K562 (cell line): ENCODE measurements around the gene ULK1. TPM values are rescaled to one million over a fixed set of nuclear protein-coding genes. Genes with fewer than 3 reads are reported as not detected.

Source experiments
- ARNT ChIP-seq, 2 experiments: fragments of 450-650 bp; IDR thresholded peaks; 2 replicates each; pipeline ENCODE4 v1.6.1; 2016; ENCODE audit warnings: mild to moderate bottlenecking in 1 of 2
- CAMTA2 ChIP-seq: fragments of 250-450 bp; sonication (Bioruptor Pico); conservative IDR thresholded peaks from 2 replicates; pipeline ENCODE4 v1.5.1; 2022
- CSDE1 ChIP-seq, 2 experiments: fragments of 450-650 bp; IDR thresholded peaks; 2 replicates each; pipeline ENCODE4 v1.6.1; 2016; ENCODE audit warnings: mild to moderate bottlenecking in 1 of 2
- CUX1 ChIP-seq: fragments of 200-800 bp; sonication (Bioruptor generic); IDR thresholded peaks from 2 replicates; pipeline ENCODE4 v1.6.1; 2016; ENCODE audit warnings: missing genetic modification characterization, missing compliant biosample characterization
- DPF2 ChIP-seq: fragments of 450-650 bp; IDR thresholded peaks from 2 replicates; pipeline ENCODE4 v1.6.1; 2016
- EP400 ChIP-seq: fragments of 450-650 bp; IDR thresholded peaks from 2 replicates; pipeline ENCODE4 v1.6.1; 2017; ENCODE audit warnings: antibody characterized with exemption, mild to moderate bottlenecking, moderate library complexity
- HEY1 ChIP-seq: fragments of 250-450 bp; sonication (Bioruptor Pico); IDR thresholded peaks from 2 replicates; pipeline ENCODE4 v1.5.0; 2020; ENCODE audit warnings: mild to moderate bottlenecking, moderate library complexity, borderline replicate concordance
- HNRNPH1 ChIP-seq: fragments of 200-400 bp; formaldehyde crosslinking; optimal IDR thresholded peaks from 2 replicates; pipeline ENCODE3; 2017; ENCODE audit warnings: low read depth, mild to moderate bottlenecking, low read length, moderate library complexity
- IFI16 ChIP-seq: fragments of 250-450 bp; sonication (Bioruptor Pico); IDR thresholded peaks from 2 replicates; pipeline ENCODE4 v2.1.2; 2022; ENCODE audit warnings: mild to moderate bottlenecking, inconsistent platforms
- NCOR1 ChIP-seq: fragments of 450-650 bp; IDR thresholded peaks from 2 replicates; pipeline ENCODE4 v1.6.1; 2016; ENCODE audit warnings: mild to moderate bottlenecking, moderate library complexity
- PKNOX1 ChIP-seq: fragments of 450-650 bp; IDR thresholded peaks from 2 replicates; pipeline ENCODE4 v1.6.1; 2016
- SMAD2 ChIP-seq: fragments of 150-350 bp; IDR thresholded peaks from 2 replicates; pipeline ENCODE4 v1.6.1; 2014; ENCODE audit warnings: low read depth, mild to moderate bottlenecking, low read length
- SP1 ChIP-seq: sonication (generic); formaldehyde crosslinking; IDR thresholded peaks from 2 replicates; pipeline ENCODE4 v1.8.1; 2022; ENCODE audit warnings: mild to moderate bottlenecking, missing genetic modification reagents
- ZNF184 ChIP-seq: sonication (generic); formaldehyde crosslinking; IDR thresholded peaks from 2 replicates; pipeline ENCODE4 v1.5.0; 2020; ENCODE audit warnings: missing genetic modification reagents
- ZNF197 ChIP-seq: fragments of 200-800 bp; sonication (Bioruptor generic); IDR thresholded peaks from 2 replicates; pipeline ENCODE4 v1.6.1; 2016; ENCODE audit warnings: low read depth, missing genetic modification characterization, missing compliant biosample characterization
- ZNF445 ChIP-seq: fragments of 250-450 bp; sonication (Bioruptor Pico); IDR thresholded peaks from 2 replicates; pipeline ENCODE4 v1.4.0; 2020; ENCODE audit warnings: low read depth, mild to moderate bottlenecking, moderate library complexity
- ZNF707 ChIP-seq: fragments of 250-450 bp; sonication (Bioruptor Pico); conservative IDR thresholded peaks from 2 replicates; pipeline ENCODE4 v1.8.0; 2022; ENCODE audit warnings: inconsistent platforms, mild to moderate bottlenecking, moderate library complexity
- polyA plus RNA-seq, 8 experiments: library from polyadenylated mRNA; depleted of rRNA in 4 of 8; stranded (reverse) in 5 of 8; unstranded in 3 of 8; fragments of >200 nt; fragmentation: Nextera tagmentation in 2 of 8; fragmentation: Illumina TruSeq in 1 of 8; extraction: Ambion mirVana in 2 of 8; extraction: Trizol in 1 of 8; gene quantifications; 2 replicates each; pipeline versions ENCODE4 v1.2.1 to v1.2.3, GENCODE V29; 2011 to 2014; ENCODE audit warnings: inconsistent platforms in 1 of 8, missing spikeins in 1 of 8
- total RNA-seq, 7 experiments: library from RNA; depleted of rRNA in 6 of 7; stranded (reverse); fragments of >200 nt in 6 of 7; fragmentation: Illumina TruSeq in 2 of 7; extraction: Trizol in 2 of 7; gene quantifications; 2 replicates each; pipeline versions ENCODE4 v1.2.1 to v1.2.3, GENCODE V29; 2011 to 2021; ENCODE audit warnings: low replicate concordance in 1 of 7
- TF ChIP-seq, protein P1 (sequence below): sonication (generic); formaldehyde crosslinking; IDR thresholded peaks from 2 replicates; pipeline ENCODE4 v1.8.1; 2023; ENCODE audit warnings: mild to moderate bottlenecking, missing genetic modification reagents
- TF ChIP-seq, protein P2 (sequence below): fragments of 250-450 bp; sonication (Bioruptor Pico); IDR thresholded peaks from 2 replicates; pipeline ENCODE4 v1.5.0; 2022; ENCODE audit warnings: mild to moderate bottlenecking

ULK1 gene
- total and polyA plus RNA-seq, 9 of the 15 experiments (the other 6 are each of a cell fraction or from before 2014, with no cell fraction given): 0.15 to 29.4 (median 2.5) TPM

DNA sequence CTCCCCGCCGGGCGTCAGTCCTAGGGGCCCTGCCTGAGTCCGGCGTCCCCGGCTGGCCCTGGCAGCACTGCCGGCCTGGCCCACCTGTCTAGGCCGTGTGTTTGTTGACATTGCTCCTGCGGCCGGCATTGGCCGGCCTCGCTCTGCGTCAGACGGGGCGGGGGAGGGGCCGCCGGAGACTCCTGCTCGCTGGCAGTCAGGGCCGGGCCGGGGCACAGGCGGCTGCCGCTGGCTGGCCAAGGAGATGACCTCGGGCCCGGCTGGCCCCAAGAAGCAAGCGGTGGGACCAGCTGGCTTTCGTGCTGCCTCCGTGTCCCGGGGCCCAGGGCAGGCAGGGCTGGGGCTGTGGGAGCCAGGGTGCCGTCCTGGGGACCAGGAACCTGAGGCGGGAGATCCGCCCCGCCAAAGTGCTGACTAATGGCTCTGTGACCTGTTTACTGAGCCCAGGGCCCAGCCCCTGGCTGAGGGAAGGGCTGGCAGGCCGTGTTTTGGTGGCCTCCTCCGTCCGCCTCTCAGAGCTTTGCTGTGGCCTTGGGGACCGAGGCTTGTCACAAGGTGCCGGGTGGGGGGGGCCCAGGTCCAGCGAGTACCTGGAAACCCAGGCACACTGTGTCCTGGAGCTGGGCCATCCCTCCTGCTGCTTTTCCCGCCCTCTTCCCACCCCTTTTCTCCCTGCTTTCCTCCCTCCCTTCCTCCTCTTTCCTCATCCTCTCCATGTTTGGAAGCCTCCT, 1.8 kb downstream of the ULK1 start (continued):
- TF ChIP-seq DPF2 (peak; percentile 45; the same call in 1 of the 2 replicates), ZNF707 (CRISPR knock-in tag) (no peak), PKNOX1 (peak; percentile 16; the same call in 1 of the 2 replicates), IFI16 (CRISPR knock-in tag) (no peak), NCOR1 (peak; percentile 55; the same call in 1 of the 2 replicates), EP400 (peak; percentile 81), ZNF445 (CRISPR knock-in tag) (no peak), CAMTA2 (CRISPR knock-in tag) (no peak), HNRNPH1 (no peak), HEY1 (no peak), ZNF197 (CRISPR knock-in tag) (no peak), SMAD2 (no peak), ARNT (IDR thresholded peaks at IDR 0.05) (no peak), CSDE1 (IDR thresholded peaks at IDR 0.05) (no peak), SP1 (CRISPR knock-in tag) (peak; percentile 75), CUX1 (no peak), ZNF184 (CRISPR knock-in tag) (no peak)
- TF ChIP-seq, protein P1, sequence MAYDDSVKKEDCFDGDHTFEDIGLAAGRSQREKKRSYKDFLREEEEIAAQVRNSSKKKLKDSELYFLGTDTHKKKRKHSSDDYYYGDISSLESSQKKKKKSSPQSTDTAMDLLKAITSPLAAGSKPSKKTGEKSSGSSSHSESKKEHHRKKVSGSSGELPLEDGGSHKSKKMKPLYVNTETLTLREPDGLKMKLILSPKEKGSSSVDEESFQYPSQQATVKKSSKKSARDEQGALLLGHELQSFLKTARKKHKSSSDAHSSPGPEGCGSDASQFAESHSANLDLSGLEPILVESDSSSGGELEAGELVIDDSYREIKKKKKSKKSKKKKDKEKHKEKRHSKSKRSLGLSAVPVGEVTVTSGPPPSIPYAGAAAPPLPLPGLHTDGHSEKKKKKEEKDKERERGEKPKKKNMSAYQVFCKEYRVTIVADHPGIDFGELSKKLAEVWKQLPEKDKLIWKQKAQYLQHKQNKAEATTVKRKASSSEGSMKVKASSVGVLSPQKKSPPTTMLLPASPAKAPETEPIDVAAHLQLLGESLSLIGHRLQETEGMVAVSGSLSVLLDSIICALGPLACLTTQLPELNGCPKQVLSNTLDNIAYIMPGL: no peak; the same call in 1 of the 2 replicates
- TF ChIP-seq, protein P2, sequence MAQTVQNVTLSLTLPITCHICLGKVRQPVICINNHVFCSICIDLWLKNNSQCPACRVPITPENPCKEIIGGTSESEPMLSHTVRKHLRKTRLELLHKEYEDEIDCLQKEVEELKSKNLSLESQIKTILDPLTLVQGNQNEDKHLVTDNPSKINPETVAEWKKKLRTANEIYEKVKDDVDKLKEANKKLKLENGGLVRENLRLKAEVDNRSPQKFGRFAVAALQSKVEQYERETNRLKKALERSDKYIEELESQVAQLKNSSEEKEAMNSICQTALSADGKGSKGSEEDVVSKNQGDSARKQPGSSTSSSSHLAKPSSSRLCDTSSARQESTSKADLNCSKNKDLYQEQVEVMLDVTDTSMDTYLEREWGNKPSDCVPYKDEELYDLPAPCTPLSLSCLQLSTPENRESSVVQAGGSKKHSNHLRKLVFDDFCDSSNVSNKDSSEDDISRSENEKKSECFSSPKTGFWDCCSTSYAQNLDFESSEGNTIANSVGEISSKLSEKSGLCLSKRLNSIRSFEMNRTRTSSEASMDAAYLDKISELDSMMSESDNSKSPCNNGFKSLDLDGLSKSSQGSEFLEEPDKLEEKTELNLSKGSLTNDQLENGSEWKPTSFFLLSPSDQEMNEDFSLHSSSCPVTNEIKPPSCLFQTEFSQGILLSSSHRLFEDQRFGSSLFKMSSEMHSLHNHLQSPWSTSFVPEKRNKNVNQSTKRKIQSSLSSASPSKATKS (CRISPR knock-in tag): no peak
